A673 (cell line): Measurements from ENCODE around the gene LSM14A.

ENCODE experiments used
- EZH2 ChIP-seq: fragments of 200-600 bp; sonication (generic); IDR thresholded peaks from 2 replicates; pipeline ENCODE4 v1.6.1; 2017; ENCODE audit warnings: borderline replicate concordance, low read depth, mild to moderate bottlenecking, mixed read lengths, antibody characterized with exemption, low read length; ENCODE audit not compliant: poor library complexity, severe bottlenecking
- TF ChIP-seq, protein P1 (sequence below): fragments of 300-800, 200-600 bp; sonication (generic); conservative IDR thresholded peaks from 2 replicates; pipeline ENCODE4 v1.5.1; 2017; ENCODE audit warnings: low read depth, mild to moderate bottlenecking, antibody characterized with exemption, low read length, moderate library complexity, mixed read lengths

DNA sequence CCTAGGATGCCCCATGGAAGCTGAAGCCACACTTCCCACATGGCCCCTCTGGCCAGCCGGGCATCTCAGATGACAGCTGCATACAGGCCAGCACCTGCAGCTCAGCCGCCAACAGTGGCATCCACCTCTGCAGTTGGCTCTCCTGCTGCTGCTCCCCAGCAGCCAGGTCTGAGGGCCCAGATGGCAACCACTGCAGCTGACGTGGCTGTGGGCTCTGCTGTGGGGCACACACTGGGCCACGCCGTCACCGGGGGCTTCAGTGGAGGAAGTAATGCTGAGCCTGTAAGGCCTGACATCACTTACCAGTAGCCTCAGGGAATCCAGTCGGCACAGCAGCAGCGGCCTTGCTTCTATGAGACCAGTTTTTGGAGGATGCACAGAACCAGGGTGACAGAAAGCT is 45.3 kb upstream of the LSM14A start:
- TF ChIP-seq, protein P1, sequence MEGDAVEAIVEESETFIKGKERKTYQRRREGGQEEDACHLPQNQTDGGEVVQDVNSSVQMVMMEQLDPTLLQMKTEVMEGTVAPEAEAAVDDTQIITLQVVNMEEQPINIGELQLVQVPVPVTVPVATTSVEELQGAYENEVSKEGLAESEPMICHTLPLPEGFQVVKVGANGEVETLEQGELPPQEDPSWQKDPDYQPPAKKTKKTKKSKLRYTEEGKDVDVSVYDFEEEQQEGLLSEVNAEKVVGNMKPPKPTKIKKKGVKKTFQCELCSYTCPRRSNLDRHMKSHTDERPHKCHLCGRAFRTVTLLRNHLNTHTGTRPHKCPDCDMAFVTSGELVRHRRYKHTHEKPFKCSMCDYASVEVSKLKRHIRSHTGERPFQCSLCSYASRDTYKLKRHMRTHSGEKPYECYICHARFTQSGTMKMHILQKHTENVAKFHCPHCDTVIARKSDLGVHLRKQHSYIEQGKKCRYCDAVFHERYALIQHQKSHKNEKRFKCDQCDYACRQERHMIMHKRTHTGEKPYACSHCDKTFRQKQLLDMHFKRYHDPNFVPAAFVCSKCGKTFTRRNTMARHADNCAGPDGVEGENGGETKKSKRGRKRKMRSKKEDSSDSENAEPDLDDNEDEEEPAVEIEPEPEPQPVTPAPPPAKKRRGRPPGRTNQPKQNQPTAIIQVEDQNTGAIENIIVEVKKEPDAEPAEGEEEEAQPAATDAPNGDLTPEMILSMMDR, result no peak
- no peak for TF ChIP-seq EZH2
